Inflammatory macrophage (primary cell): Measurements from ENCODE around the gene PCNT.

Source experiments
- DNase-seq, 2 donors: peaks; one replicate each; pipeline ENCODE4 v3.0.0-alpha.2; 2020 to 2022

PCNT gene

DNA sequence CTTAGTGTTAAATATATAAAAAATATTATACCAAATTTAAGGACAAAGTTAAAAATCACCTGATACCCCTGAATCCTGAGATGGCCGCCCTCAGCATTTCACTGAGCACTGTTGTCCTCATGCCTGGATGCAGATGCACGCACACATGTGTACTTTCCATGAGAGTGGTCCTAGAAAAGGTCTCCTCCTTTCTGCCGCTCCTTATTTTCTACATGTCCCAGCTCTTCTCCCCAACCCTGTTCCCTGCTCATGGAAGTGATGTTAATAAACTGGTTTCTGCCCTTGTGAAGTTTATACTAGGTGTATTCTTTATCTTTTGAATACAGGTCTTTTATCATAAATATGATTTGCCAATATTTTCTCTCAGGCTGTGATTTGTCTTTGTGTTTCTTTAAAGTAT lies 167.6 kb downstream of the PCNT start:
- DNase-seq, result no peak

DNA sequence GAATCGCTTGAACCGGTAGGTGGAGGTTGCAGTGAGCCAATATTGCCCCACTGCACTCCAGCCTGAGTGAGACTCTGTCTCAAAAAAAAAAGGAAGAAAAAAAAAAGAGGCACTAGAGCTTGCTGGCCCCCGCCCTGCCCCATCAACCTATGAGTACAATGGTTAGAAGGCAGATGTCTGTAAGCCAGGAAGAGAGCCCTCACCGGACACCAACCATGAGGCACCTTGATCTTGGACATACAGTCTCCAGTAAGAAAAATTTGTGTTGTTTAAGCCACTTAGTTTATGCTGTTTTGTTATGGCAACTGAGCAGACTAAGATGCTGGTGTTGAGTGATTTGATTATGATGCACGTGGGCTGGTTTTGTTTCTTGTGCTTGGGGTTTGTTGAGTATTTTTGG lies 168.9 kb downstream of the PCNT start:
- DNase-seq, result no peak

- DNase-seq, result no peak
Observed at GRCh38 chr21:46493828-46494227, 169.9 kb downstream of the PCNT start.
